Measurements from ENCODE around the gene SHLD1.

The SHLD1 gene

DNA sequence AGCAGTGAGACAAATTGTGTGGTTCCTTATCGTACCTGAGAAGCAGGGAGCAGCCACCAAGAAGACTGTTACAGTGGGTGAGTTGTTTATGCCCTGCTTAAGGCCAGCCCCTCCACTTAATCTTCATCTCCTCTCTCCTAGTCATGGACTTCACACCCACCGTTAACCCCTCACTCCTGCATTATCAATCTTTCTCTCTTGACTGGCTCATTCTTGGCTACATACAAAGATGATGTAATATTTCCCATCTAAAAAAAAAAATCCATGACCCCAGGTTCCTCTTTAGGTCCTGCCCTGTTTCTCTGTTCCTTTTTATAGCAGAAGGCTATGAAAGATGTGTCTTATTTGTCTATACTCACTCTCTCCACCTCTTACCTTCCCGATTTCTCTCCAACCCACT lies 72.4 kb downstream of the SHLD1 start:
- no peaks in the 10 kb centered on the region for H3K27me3 ChIP-seq (ENCODE audit: insufficient read depth, low read length)
- H3K4me1 ChIP-seq (ENCODE audit: insufficient read depth, low read length): peaks cover 19% of the 10 kb centered on the region
- H3K27ac ChIP-seq (ENCODE audit: low read depth, low read length): no peak overlapping the region
- H3K9me3 ChIP-seq (ENCODE audit: insufficient read depth, low read depth, low read length): no peaks in the 10 kb centered on the region
- no peak overlapping the region for H3K9ac ChIP-seq (ENCODE audit: low read depth, low read length)
- WGBS: 55% methylated on average over 3 of the region's 3 CpGs
- no peaks in the 10 kb centered on the region for H3K36me3 ChIP-seq (ENCODE audit: insufficient read depth, low read length)
- H3K4me3 ChIP-seq (ENCODE audit: low read length): no peak overlapping the region

GRCh38 chr20:5825130-5825719 lies 75.0 kb downstream of the SHLD1 start:
- H3K4me1 ChIP-seq (ENCODE audit: insufficient read depth, low read length): peaks cover 16% of the 10 kb centered on the region
- H3K9me3 ChIP-seq (ENCODE audit: insufficient read depth, low read depth, low read length): no peaks in the 10 kb centered on the region
- H3K27ac ChIP-seq (ENCODE audit: low read depth, low read length): no peak overlapping the region; the same call in 1 of the 2 replicates
- WGBS: 42% methylated on average over 9 of the region's 9 CpGs
- H3K27me3 ChIP-seq (ENCODE audit: insufficient read depth, low read length): no peaks in the 10 kb centered on the region
- no peak overlapping the region for H3K4me3 ChIP-seq (ENCODE audit: low read length)
- no peak overlapping the region for H3K9ac ChIP-seq (ENCODE audit: low read depth, low read length)
- H3K36me3 ChIP-seq (ENCODE audit: insufficient read depth, low read length): no peaks in the 10 kb centered on the region

DNA sequence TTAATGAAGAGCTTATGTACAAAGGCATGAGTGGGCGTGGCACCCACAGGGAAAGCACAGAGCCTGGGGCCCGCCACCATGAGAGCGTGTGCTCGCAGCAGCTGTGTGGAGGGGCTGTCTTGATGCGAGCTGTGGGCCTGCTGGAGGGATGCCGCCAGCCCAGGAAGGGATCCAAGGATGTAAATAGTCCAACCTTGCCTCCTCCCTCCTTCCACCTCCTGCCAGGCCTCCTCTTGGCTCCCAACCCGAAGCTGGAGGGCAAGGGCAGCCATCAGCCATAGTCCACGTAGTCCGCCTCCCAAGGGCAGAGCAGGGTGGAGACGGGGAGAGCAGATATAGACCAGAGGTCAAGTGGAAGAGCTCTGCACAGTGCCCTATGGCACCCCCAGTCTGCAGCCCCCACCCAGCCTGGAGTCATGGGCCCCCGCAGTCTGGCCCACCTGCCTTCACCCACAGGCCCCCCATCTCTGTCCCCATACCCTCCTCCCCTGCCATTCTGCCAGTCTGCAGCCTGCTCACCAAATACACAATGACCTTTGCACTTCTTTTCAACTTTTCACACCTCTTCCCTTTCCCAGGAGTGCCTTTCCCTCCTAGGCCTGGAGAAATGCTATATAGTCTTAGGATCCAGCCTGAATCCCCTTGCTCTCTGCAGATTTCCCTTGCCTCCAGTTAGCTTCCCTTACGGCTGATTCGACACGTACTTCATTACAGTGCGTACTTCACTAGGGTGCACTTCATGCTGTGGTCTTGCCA lies 77.1 kb downstream of the SHLD1 start:
- Histone ChIP-seq H3K4me3 (ENCODE audit: low read length) (no peak overlapping the region), H3K27ac (ENCODE audit: low read depth, low read length) (no peak overlapping the region), H3K4me1 (ENCODE audit: insufficient read depth, low read length) (peaks cover 16% of the 10 kb centered on the region), H3K36me3 (ENCODE audit: insufficient read depth, low read length) (no peaks in the 10 kb centered on the region), H3K27me3 (ENCODE audit: insufficient read depth, low read length) (no peaks in the 10 kb centered on the region), H3K9me3 (ENCODE audit: insufficient read depth, low read depth, low read length) (no peaks in the 10 kb centered on the region), H3K9ac (ENCODE audit: low read depth, low read length) (no peak overlapping the region)
- 92% methylated on average over 15 of the region's 15 CpGs for WGBS

DNA sequence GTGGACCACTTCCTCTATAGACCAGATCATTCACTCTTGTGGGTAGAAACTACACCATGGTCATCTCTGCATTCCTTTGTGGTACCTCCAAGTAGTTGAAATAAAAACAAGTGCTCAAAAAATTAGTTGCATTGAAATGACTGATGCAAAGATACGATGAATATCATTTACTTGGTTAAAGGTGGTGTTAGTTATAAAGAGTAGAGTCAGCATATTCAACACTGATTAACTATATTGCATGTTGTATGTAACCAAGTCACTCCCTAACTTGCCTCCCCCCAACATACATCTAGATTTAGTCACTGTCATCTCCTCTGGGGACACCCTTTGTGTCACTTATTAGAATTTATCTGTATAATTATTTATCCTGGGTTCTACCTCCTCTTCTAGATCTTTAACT lies 77.7 kb downstream of the SHLD1 start:
- Histone ChIP-seq H3K4me3 (ENCODE audit: low read length) (no peak overlapping the region), H3K27me3 (ENCODE audit: insufficient read depth, low read length) (no peaks in the 10 kb centered on the region), H3K9me3 (ENCODE audit: insufficient read depth, low read depth, low read length) (no peaks in the 10 kb centered on the region), H3K4me1 (ENCODE audit: insufficient read depth, low read length) (peaks cover 12% of the 10 kb centered on the region), H3K9ac (ENCODE audit: low read depth, low read length) (no peak overlapping the region), H3K36me3 (ENCODE audit: insufficient read depth, low read length) (no peaks in the 10 kb centered on the region), H3K27ac (ENCODE audit: low read depth, low read length) (no peak overlapping the region)
- 100% methylated on average over 1 of the region's 1 CpG for WGBS

GRCh38 chr20:5829241-5829809 lies 79.1 kb downstream of the SHLD1 start:
- no peaks in the 10 kb centered on the region for H3K27me3 ChIP-seq (ENCODE audit: insufficient read depth, low read length)
- no peaks in the 10 kb centered on the region for H3K36me3 ChIP-seq (ENCODE audit: insufficient read depth, low read length)
- H3K4me1 ChIP-seq (ENCODE audit: insufficient read depth, low read length): peaks cover 9% of the 10 kb centered on the region
- WGBS: 60% methylated on average over 3 of the region's 3 CpGs
- H3K9me3 ChIP-seq (ENCODE audit: insufficient read depth, low read depth, low read length): no peaks in the 10 kb centered on the region
- H3K4me3 ChIP-seq (ENCODE audit: low read length): no peak overlapping the region
- no peak overlapping the region for H3K27ac ChIP-seq (ENCODE audit: low read depth, low read length)
- no peak overlapping the region for H3K9ac ChIP-seq (ENCODE audit: low read depth, low read length)

DNA sequence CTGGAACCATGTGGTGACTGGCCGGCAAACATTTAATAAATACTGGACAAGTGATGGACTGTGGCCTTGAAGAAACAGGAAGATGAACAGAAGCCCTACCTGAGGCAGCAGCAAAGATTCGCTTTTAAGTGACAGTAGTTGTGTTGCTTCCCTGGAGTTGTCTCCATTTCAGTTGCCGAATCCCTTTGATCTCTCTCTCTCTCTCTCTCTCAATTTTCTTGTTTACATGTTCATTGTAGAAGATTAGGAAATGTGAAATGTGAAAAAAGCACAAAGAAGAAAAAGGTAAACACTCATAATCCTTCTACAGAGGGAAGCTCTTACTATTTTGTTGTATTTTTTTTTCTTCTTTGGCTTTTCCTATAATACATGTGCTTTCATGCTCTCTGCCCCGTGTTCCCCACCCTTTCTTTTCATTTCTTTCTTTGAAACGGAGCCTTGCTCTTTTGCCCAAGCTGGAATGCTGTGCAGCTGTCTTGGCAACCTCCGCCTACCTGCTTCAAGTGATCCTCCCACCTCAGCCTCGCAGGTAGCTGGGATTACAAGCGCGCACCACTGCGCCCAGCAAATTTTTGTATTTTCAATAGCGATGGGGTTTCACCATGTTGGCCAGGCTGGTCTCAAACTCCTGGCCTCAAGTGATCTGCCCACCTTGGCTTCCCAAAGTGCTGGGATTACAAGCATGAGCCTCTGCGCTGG lies 81.5 kb downstream of the SHLD1 start:
- H3K27me3 ChIP-seq (ENCODE audit: insufficient read depth, low read length): no peaks in the 10 kb centered on the region
- no peaks in the 10 kb centered on the region for H3K9me3 ChIP-seq (ENCODE audit: insufficient read depth, low read depth, low read length)
- H3K27ac ChIP-seq (ENCODE audit: low read depth, low read length): no peak overlapping the region
- no peak overlapping the region for H3K9ac ChIP-seq (ENCODE audit: low read depth, low read length)
- WGBS: 93% methylated on average over 11 of the region's 12 CpGs
- H3K4me3 ChIP-seq (ENCODE audit: low read length): no peak overlapping the region
- no peaks in the 10 kb centered on the region for H3K36me3 ChIP-seq (ENCODE audit: insufficient read depth, low read length)
- no peaks in the 10 kb centered on the region; the same call in 1 of the 2 replicates for H3K4me1 ChIP-seq (ENCODE audit: insufficient read depth, low read length)

- H3K4me3 ChIP-seq (ENCODE audit: low read length): no peak overlapping the region
- no peaks in the 10 kb centered on the region for H3K27me3 ChIP-seq (ENCODE audit: insufficient read depth, low read length)
- H3K4me1 ChIP-seq (ENCODE audit: insufficient read depth, low read length): no peaks in the 10 kb centered on the region; the same call in 1 of the 2 replicates
- no peaks in the 10 kb centered on the region for H3K36me3 ChIP-seq (ENCODE audit: insufficient read depth, low read length)
- 96% methylated on average over 5 of the region's 6 CpGs for WGBS
- H3K9ac ChIP-seq (ENCODE audit: low read depth, low read length): no peak overlapping the region
- no peak overlapping the region for H3K27ac ChIP-seq (ENCODE audit: low read depth, low read length)
- H3K9me3 ChIP-seq (ENCODE audit: insufficient read depth, low read depth, low read length): no peaks in the 10 kb centered on the region
Observed at GRCh38 chr20:5833309-5833941, 83.2 kb downstream of the SHLD1 start.

GRCh38 chr20:5834436-5835005 lies 84.3 kb downstream of the SHLD1 start:
- Histone ChIP-seq H3K27me3 (ENCODE audit: insufficient read depth, low read length) (no peaks in the 10 kb centered on the region), H3K27ac (ENCODE audit: low read depth, low read length) (no peak overlapping the region), H3K9me3 (ENCODE audit: insufficient read depth, low read depth, low read length) (no peaks in the 10 kb centered on the region), H3K4me1 (ENCODE audit: insufficient read depth, low read length) (no peaks in the 10 kb centered on the region; the same call in 1 of the 2 replicates), H3K9ac (ENCODE audit: low read depth, low read length) (no peak overlapping the region), H3K36me3 (ENCODE audit: insufficient read depth, low read length) (no peaks in the 10 kb centered on the region), H3K4me3 (ENCODE audit: low read length) (no peak overlapping the region)

GRCh38 chr20:5835321-5835821 lies 85.2 kb downstream of the SHLD1 start:
- no peak overlapping the region for H3K9ac ChIP-seq (ENCODE audit: low read depth, low read length)
- 76% methylated on average over 2 of the region's 2 CpGs for WGBS
- no peak overlapping the region for H3K27ac ChIP-seq (ENCODE audit: low read depth, low read length)
- no peak overlapping the region for H3K4me3 ChIP-seq (ENCODE audit: low read length)
- no peaks in the 10 kb centered on the region for H3K27me3 ChIP-seq (ENCODE audit: insufficient read depth, low read length)
- H3K36me3 ChIP-seq (ENCODE audit: insufficient read depth, low read length): no peaks in the 10 kb centered on the region
- no peaks in the 10 kb centered on the region; the same call in 1 of the 2 replicates for H3K4me1 ChIP-seq (ENCODE audit: insufficient read depth, low read length)
- no peaks in the 10 kb centered on the region for H3K9me3 ChIP-seq (ENCODE audit: insufficient read depth, low read depth, low read length)

- Histone ChIP-seq H3K4me3 (ENCODE audit: low read length) (no peak overlapping the region), H3K36me3 (ENCODE audit: insufficient read depth, low read length) (no peaks in the 10 kb centered on the region), H3K9ac (ENCODE audit: low read depth, low read length) (no peak overlapping the region), H3K9me3 (ENCODE audit: insufficient read depth, low read depth, low read length) (no peaks in the 10 kb centered on the region), H3K27me3 (ENCODE audit: insufficient read depth, low read length) (no peaks in the 10 kb centered on the region), H3K27ac (ENCODE audit: low read depth, low read length) (no peak overlapping the region), H3K4me1 (ENCODE audit: insufficient read depth, low read length) (no peaks in the 10 kb centered on the region; the same call in 1 of the 2 replicates)
- 95% methylated on average over 4 of the region's 4 CpGs for WGBS
Observed at GRCh38 chr20:5835871-5836270, 85.7 kb downstream of the SHLD1 start.

Measured in HUES64 (cell line).